D721Med (cell line): ENCODE data around the gene RMDN3.

Source experiments
- DNase-seq: peaks from one replicate; pipeline ENCODE4 v3.0.0; 2011; ENCODE audit warnings: low spot score; ENCODE audit not compliant: insufficient read length
- FAIRE-seq: peaks from 2 replicates; lab custom pipeline; 2011; peaks lifted over from hg19 to GRCh38; lab: Jason Lieb, UNC
- CTCF ChIP-seq: IDR thresholded peaks from 2 replicates; pipeline ENCODE4 v1.5.1; 2012; ENCODE audit warnings: mild to moderate bottlenecking, control low read depth; ENCODE audit not compliant: insufficient read depth; ENCODE audit errors: missing control alignments

Gene RMDN3

GRCh38 chr15:40793216-40793989 is 38.3 kb upstream of the RMDN3 start:
- FAIRE-seq (no peak), DNase-seq (no peak)
- no peak for TF ChIP-seq CTCF

- no peak for DNase-seq
- FAIRE-seq = no peak
- no peak for TF ChIP-seq CTCF
Measured at GRCh38 chr15:40792394-40792793, 37.3 kb upstream of the RMDN3 start.

GRCh38 chr15:40790718-40791117 is 35.7 kb upstream of the RMDN3 start:
- FAIRE-seq (no peak), DNase-seq (no peak)
- TF ChIP-seq CTCF = no peak

GRCh38 chr15:40789999-40790398 is 34.9 kb upstream of the RMDN3 start:
- FAIRE-seq (no peak), DNase-seq (no peak)
- no peak for TF ChIP-seq CTCF

- FAIRE-seq (no peak), DNase-seq (no peak)
- TF ChIP-seq CTCF = no peak
Measured at GRCh38 chr15:40789119-40789518, 34.1 kb upstream of the RMDN3 start.

- no peak for FAIRE-seq
- DNase-seq = no peak
- TF ChIP-seq CTCF = no peak
Measured at GRCh38 chr15:40787991-40788390, 32.9 kb upstream of the RMDN3 start.

- no peak for DNase-seq
- FAIRE-seq = no peak
- no peak for TF ChIP-seq CTCF
Measured at GRCh38 chr15:40787344-40787841, 32.3 kb upstream of the RMDN3 start.
